Smooth muscle cell (in vitro differentiated cells): ENCODE results near the gene MYO5B. TPM values are rescaled to one million over a fixed set of nuclear protein-coding genes. Genes with fewer than 3 reads are reported as not detected.

Source experiments
- DNase-seq: peaks from one replicate; lab custom pipeline; 2025; ENCODE audit not compliant: unreplicated experiment; lab: John Stamatoyannopoulos, UW
- H2AFZ ChIP-seq: fragments of 200-600 bp; sonication (generic); 2 replicates; pipeline ENCODE4 v1.6.0; 2016; ENCODE audit warnings: antibody characterized with exemption, low read depth, mild to moderate bottlenecking
- H3F3A ChIP-seq: fragments of 200-600 bp; sonication (generic); 2 replicates; pipeline ENCODE4 v1.6.0; 2017; ENCODE audit warnings: antibody characterized with exemption, low read depth
- H3K27ac ChIP-seq: fragments of 200-600 bp; sonication (generic); 2 replicates; pipeline ENCODE4 v1.5.1; 2016; ENCODE audit warnings: low read depth, mild to moderate bottlenecking
- H3K27me3 ChIP-seq: fragments of 200-600 bp; sonication (generic); 2 replicates; pipeline ENCODE4 v1.6.1; 2016; ENCODE audit warnings: low read depth, mild to moderate bottlenecking
- H3K36me3 ChIP-seq: fragments of 200-600 bp; sonication (generic); 2 replicates; pipeline ENCODE4 v1.5.1; 2016; ENCODE audit warnings: low read depth
- H3K4me1 ChIP-seq: fragments of 200-600 bp; sonication (generic); 2 replicates; pipeline ENCODE4 v1.5.1; 2016; ENCODE audit warnings: low read depth
- H3K4me2 ChIP-seq: fragments of 200-600 bp; sonication (generic); 2 replicates; pipeline ENCODE4 v1.6.0; 2016; ENCODE audit warnings: mild to moderate bottlenecking
- H3K4me3 ChIP-seq: fragments of 200-600 bp; sonication (generic); 2 replicates; pipeline ENCODE4 v1.5.1; 2016; ENCODE audit warnings: mild to moderate bottlenecking
- H3K79me2 ChIP-seq: fragments of 200-600 bp; sonication (generic); 2 replicates; pipeline ENCODE4 v1.6.0; 2016; ENCODE audit warnings: low read depth, mild to moderate bottlenecking
- H3K9ac ChIP-seq: fragments of 200-600 bp; sonication (generic); 2 replicates; pipeline ENCODE4 v1.6.0; 2016; ENCODE audit warnings: low read depth
- H3K9me3 ChIP-seq: fragments of 200-600 bp; sonication (generic); replicated peaks from 2 replicates; pipeline ENCODE4 v1.5.1; 2016; ENCODE audit warnings: low read depth
- H4K20me1 ChIP-seq: fragments of 200-600 bp; sonication (generic); 2 replicates; pipeline ENCODE4 v1.6.0; 2016; ENCODE audit warnings: low read depth
- CTCF ChIP-seq: fragments of 200-600 bp; sonication (generic); IDR thresholded peaks from 2 replicates; pipeline ENCODE4 v1.5.1; 2017; ENCODE audit warnings: borderline replicate concordance, mild to moderate bottlenecking, antibody characterized with exemption; ENCODE audit not compliant: insufficient read depth, poor library complexity, severe bottlenecking
- WGBS: methylation state at CpG from one replicate; pipeline ENCODE4 v1.1.7; 2016; ENCODE audit warnings: low lambda C conversion rate; 5-methylcytosine and 5-hydroxymethylcytosine counted together
- polyA plus RNA-seq: library from polyadenylated mRNA; unstranded; fragments of >200 nt; fragmentation: Nextera tagmentation; extraction: Ambion mirVana; gene quantifications from 2 replicates; pipeline ENCODE4 v1.2.1, GENCODE V29; 2016
- total RNA-seq: library from RNA; depleted of rRNA; stranded (reverse); fragments of >200 nt; gene quantifications from 2 replicates; pipeline ENCODE4 v1.2.3, GENCODE V29; 2014

The MYO5B gene
- total and polyA plus RNA-seq, 2 experiments from 2014 or later, result 1.7 to 25.3 TPM

- Histone ChIP-seq H3F3A (no peaks in the 10 kb centered on the region), H3K4me1 (no peaks in the 10 kb centered on the region), H3K27ac (no peak overlapping the region), H3K36me3 (no peaks in the 10 kb centered on the region), H3K79me2 (no peaks in the 10 kb centered on the region), H4K20me1 (no peaks in the 10 kb centered on the region), H2AFZ (no peak overlapping the region), H3K27me3 (no peaks in the 10 kb centered on the region), H3K4me2 (no peak overlapping the region), H3K9ac (no peak overlapping the region), H3K4me3 (no peak overlapping the region), H3K9me3 (no peaks in the 10 kb centered on the region)
- TF ChIP-seq CTCF, result no peak
- WGBS, result 92% methylated on average over 12 of the region's 12 CpGs
- no peak for DNase-seq
Observed at GRCh38 chr18:49859725-49860124, 335.2 kb downstream of the MYO5B start.

DNA sequence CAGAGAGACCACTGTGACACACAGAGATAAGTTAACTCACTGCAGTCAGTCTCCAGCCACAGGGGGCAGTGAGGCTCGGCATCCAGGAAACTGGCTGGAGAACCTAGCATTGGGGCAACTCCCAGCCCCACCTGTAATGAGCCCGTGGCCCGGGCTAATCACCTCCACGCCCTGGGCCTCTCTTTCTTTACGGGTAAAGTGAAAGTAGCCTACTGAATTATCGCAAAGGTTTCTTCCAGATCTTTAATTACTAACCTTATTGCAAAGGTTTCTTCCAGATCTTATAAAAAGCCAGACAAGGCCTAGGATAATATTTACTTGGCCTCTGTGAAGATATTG, 336.0 kb downstream of the MYO5B start:
- H3K4me3 ChIP-seq, result no peak overlapping the region
- no peaks in the 10 kb centered on the region for H3K27me3 ChIP-seq
- 51% methylated on average over 6 of the region's 6 CpGs for WGBS
- no peak overlapping the region for H3K4me2 ChIP-seq
- no peaks in the 10 kb centered on the region for H3K9me3 ChIP-seq
- no peaks in the 10 kb centered on the region for H3F3A ChIP-seq
- H3K4me1 ChIP-seq, result no peaks in the 10 kb centered on the region
- DNase-seq, result no peak
- H3K27ac ChIP-seq, result no peak overlapping the region
- H4K20me1 ChIP-seq, result no peaks in the 10 kb centered on the region
- no peak overlapping the region for H2AFZ ChIP-seq
- no peaks in the 10 kb centered on the region for H3K36me3 ChIP-seq
- no peak overlapping the region for H3K9ac ChIP-seq
- no peak for TF ChIP-seq CTCF
- H3K79me2 ChIP-seq, result no peaks in the 10 kb centered on the region

DNA sequence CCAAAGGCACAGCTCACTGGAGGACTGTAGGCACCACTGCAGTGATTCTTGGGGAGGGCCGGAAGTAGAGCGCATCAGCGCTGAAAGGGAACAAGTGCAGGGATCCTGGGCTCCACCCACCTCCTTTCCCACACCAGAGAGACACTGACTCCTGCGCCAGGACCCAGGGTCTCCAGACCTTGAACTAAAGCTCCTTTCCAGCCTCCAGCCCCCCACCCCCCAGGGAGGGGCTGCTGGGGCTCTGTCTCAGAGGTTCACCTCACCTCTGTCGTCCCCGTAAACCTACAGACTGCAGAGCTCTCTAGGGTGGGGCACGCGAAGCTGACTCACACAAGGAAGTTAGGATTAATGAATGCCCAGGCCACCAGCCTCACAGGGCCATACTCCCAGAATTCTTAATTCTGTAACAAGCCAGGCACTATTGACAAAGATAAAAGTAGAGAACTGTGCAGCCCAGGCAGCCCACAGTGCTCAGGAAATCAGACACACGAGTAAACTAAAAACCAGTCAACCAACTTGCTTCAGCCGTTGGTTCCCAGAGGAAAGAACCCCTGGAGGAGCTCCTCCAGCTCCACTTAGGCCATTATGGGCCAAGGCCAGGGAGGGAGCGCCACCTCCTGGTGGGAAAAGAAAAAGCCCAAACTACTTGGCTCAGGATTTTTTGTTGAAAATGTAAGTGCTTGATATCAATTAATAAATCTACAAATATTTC, 336.5 kb downstream of the MYO5B start:
- no peaks in the 10 kb centered on the region for H3K79me2 ChIP-seq
- 43% methylated on average over 11 of the region's 11 CpGs for WGBS
- no peak overlapping the region for H3K4me2 ChIP-seq
- no peak overlapping the region for H3K27ac ChIP-seq
- H3K27me3 ChIP-seq, result no peaks in the 10 kb centered on the region
- H3K4me1 ChIP-seq, result no peaks in the 10 kb centered on the region
- no peaks in the 10 kb centered on the region for H3F3A ChIP-seq
- TF ChIP-seq CTCF, result peak; percentile 97
- no peaks in the 10 kb centered on the region for H3K9me3 ChIP-seq
- no peak overlapping the region for H3K9ac ChIP-seq
- DNase-seq, result peak; percentile 20
- no peak overlapping the region for H3K4me3 ChIP-seq
- no peaks in the 10 kb centered on the region for H4K20me1 ChIP-seq
- H2AFZ ChIP-seq, result no peak overlapping the region
- no peaks in the 10 kb centered on the region for H3K36me3 ChIP-seq

DNA sequence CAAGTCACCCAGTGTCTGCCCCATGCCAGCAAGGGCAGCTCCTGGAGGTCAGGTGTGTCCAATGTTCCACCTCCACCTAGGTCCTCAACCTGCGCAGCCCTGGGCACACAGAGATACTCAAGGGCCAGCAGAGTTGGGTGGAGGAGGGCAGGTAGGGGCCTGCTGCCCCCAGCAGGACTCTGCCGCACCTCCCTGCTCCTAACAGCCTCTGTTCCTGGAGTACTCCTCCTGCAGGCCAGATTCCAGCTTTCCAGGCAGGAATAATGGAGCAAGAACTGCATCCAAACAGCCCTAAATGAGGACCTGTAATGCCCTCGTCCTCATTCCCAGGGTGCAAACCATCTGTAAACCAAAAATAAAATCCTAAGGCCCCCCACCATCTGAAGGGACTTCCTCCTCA, 337.2 kb downstream of the MYO5B start:
- no peak for TF ChIP-seq CTCF

More for the DNA sequence above, 337.2 kb downstream of the MYO5B start:
- Histone ChIP-seq H4K20me1 (no peaks in the 10 kb centered on the region), H3K27me3 (no peaks in the 10 kb centered on the region), H3K4me3 (no peak overlapping the region), H3K79me2 (no peaks in the 10 kb centered on the region), H3K27ac (no peak overlapping the region), H3K9me3 (no peaks in the 10 kb centered on the region), H3K36me3 (no peaks in the 10 kb centered on the region), H3K4me2 (no peak overlapping the region), H2AFZ (no peak overlapping the region), H3F3A (no peaks in the 10 kb centered on the region), H3K9ac (no peak overlapping the region), H3K4me1 (no peaks in the 10 kb centered on the region)
- WGBS, result 75% methylated on average over 3 of the region's 3 CpGs
- DNase-seq, result no peak
